ENCODE data around the gene TRPV3. TPM values are rescaled to one million over a fixed set of nuclear protein-coding genes. Genes with fewer than 3 reads are reported as not detected.

The TRPV3 gene
- total RNA-seq, 4 donors from 2014 or later = 21.8 to 33.2 (median 25.1) TPM

- intact Hi-C loops (cut with DNase I; ENCODE audit: low total_unique reads) = no loop called here
- H3K4me3 ChIP-seq (ENCODE audit: low read depth, poor library complexity, severe bottlenecking) = no peak overlapping the region
- DNase-seq (ENCODE audit: low spot score in 2 of 2) = no peak
- TF ChIP-seq CTCF (IDR thresholded peaks at IDR 0.05) (no peak), POLR2A (IDR thresholded peaks at IDR 0.05) (no peak)
- 92 to 95% methylated on average over 13 of the region's 13 CpGs for WGBS, 2 donors
These were observed 3.2 kb downstream of the TRPV3 start for GRCh38 chr17:3554440-3554839.

DNA sequence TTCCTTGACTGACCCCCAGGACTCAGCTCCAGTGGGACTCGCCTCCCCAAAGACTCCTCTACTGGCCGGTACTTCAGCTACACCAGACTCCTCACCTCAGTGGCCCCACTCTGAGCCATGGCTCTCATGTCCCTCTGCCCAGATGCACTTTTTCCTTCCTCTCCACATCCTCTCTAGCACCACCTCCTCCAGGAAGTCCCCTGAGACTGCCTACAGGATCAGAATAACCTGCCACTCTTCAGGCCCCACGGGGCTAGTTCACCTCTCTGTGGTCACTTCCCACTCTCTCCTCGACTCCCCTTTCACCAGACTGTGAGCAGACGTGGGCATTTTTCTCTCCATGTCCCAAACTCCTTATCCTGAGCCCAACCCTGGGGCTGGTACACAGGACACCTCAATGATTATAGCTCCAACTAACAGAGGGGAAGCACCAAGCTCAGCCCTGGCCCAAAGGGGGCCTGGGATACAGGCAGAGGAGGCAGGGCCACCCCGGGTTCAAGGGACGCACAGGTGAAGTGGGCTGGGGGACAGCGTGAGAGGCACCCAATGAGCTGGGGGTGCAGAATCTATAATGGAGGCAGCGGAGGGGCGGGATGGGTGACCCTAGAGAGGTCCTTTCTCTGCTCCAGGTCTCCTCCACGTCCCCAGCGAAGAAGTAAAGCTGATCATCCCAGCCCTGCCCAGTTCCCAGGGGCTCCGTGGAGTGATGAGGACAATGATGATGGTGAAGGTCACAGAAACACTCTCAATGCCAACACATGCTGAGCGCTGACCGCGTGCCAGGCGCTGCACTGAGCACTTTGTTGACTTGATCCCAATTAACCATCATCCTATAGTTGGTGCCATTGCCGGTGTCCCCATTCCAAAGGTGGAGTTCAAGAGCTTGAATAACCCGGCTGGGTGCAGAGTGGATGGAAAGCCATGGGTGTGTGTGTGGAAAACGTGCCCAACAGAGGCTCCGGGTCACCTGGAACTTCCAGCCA lies 3.9 kb downstream of the TRPV3 start:
- intact Hi-C loops (cut with DNase I; ENCODE audit: low total_unique reads) = no loop called here
- WGBS, 2 donors = 86 to 87% methylated on average over 21 of the region's 21 CpGs
- TF ChIP-seq CTCF (IDR thresholded peaks at IDR 0.05) = no peak
- no peak for TF ChIP-seq POLR2A (IDR thresholded peaks at IDR 0.05)
- DNase-seq (ENCODE audit: low spot score in 2 of 2) = no peak
- H3K4me3 ChIP-seq (ENCODE audit: low read depth, poor library complexity, severe bottlenecking) = no peak overlapping the region

DNA sequence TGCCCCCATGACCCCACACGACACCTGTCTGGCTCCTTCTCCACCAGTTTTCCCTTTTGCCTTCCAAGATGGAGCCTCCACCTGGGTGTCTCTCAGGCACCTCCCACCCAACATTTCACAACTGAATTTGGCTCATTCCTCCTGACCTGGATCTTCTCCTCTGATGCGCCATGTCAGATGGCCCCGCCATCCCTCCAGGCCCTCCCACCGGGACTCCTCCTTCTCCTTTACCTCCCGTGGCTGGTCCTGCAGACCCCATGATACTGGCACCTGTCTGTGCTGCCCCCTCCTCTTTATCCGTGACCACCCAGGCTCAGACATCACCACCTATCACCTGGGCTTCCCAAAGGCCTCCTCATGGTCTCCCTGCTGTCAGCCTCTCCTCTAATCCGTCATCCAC lies 4.7 kb downstream of the TRPV3 start:
- no peak overlapping the region for H3K4me3 ChIP-seq (ENCODE audit: low read depth, poor library complexity, severe bottlenecking)
- intact Hi-C loops (cut with DNase I; ENCODE audit: low total_unique reads) = no loop called here
- WGBS, 2 donors = 78 to 84% methylated on average over 7 of the region's 7 CpGs
- TF ChIP-seq POLR2A (IDR thresholded peaks at IDR 0.05) = no peak
- no peak for TF ChIP-seq CTCF (IDR thresholded peaks at IDR 0.05)
- no peak for DNase-seq (ENCODE audit: low spot score in 2 of 2)

- DNase-seq (ENCODE audit: low spot score in 2 of 2) = no peak
- intact Hi-C loops (cut with DNase I; ENCODE audit: low total_unique reads) = no loop called here
- no peak overlapping the region for H3K4me3 ChIP-seq (ENCODE audit: low read depth, poor library complexity, severe bottlenecking)
- WGBS, 2 donors = 91% methylated on average over 6 of the region's 6 CpGs
- TF ChIP-seq CTCF (IDR thresholded peaks at IDR 0.05) = no peak
- no peak for TF ChIP-seq POLR2A (IDR thresholded peaks at IDR 0.05)
These were observed 6.4 kb downstream of the TRPV3 start for GRCh38 chr17:3551189-3551588.

- TF ChIP-seq POLR2A (IDR thresholded peaks at IDR 0.05) (no peak), CTCF (IDR thresholded peaks at IDR 0.05) (no peak)
- no peak for DNase-seq (ENCODE audit: low spot score in 2 of 2)
- intact Hi-C loops (cut with DNase I; ENCODE audit: low total_unique reads) = no loop called here
- no peak overlapping the region for H3K4me3 ChIP-seq (ENCODE audit: low read depth, poor library complexity, severe bottlenecking)
- 97 to 100% methylated on average over 2 of the region's 2 CpGs for WGBS, 2 donors
These were observed 7.9 kb downstream of the TRPV3 start for GRCh38 chr17:3549610-3550162.

Data from lower leg skin (tissue), 4 donors.